NK-92 (cell line): Measurements from ENCODE around the gene LMCD1.
"Not testable (repeated sequence)": the region's sequence is repeated elsewhere in the genome, so short reads cannot be mapped to it uniquely, and the experiment has no call there.

Experiments
- DNase-seq: peaks from one replicate; lab custom pipeline; 2025; ENCODE audit not compliant: unreplicated experiment; lab: John Stamatoyannopoulos, UW

The LMCD1 gene

GRCh38 chr3:8580434-8580833 is 78.8 kb downstream of the LMCD1 start:
- DNase-seq: not testable (repeated sequence)

DNA sequence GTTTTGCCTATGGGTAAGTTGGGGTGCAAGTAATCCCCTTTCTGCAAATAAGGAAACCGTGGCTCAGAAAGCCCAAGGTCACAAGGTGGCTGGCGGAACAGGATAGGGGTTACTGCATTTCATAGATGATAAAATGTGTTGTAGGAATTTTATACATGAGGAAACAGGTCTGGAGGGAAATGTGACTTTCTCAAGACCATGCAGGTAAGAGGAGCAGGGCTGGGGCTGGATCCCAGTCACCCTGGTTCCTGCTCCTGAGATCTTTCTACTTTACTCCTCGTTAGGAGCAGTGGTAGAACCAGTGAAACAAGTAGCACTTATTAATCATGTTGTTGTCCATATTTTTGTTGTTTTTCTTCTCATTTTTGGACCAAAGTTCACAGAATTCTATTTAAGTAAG is 79.8 kb downstream of the LMCD1 start:
- no peak for DNase-seq

DNA sequence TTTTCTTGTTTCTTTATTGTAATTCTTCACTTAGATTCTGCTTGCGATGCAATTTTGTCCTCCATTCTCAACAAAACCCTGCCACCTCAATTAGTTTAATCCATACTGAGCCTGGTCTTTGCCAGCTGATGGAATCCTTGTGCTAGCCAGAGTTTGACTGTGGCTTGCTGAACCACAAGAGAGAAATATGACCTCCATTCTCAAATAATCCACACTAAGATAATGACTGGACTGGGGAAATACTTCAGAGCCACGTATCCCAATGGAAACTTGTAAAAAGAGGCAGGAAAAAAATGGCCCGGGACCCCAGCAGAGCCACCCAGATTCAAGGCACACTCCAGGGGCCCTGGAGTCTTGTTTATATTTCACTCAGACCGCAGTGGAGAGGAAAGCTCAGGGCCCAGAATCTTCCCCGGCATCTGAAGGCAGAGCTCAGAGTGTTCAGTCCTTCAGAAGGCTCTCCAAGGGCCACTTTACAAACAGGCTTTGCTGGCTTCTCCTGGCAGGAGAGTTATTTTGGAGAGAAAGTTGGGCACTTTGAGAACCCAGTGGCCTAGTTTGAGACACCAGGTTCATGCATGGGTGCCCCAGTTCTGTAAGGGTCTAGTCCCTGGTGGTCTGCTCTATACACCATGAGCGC is 80.3 kb downstream of the LMCD1 start:
- DNase-seq: no peak

- no peak for DNase-seq
Measured at GRCh38 chr3:8584661-8585060, 83.0 kb downstream of the LMCD1 start.

- DNase-seq: no peak
Measured at GRCh38 chr3:8589880-8590556, 88.4 kb downstream of the LMCD1 start.

- DNase-seq: no peak
Measured at GRCh38 chr3:8593021-8593827, 91.6 kb downstream of the LMCD1 start.

- no peak for DNase-seq
Measured at GRCh38 chr3:8595252-8595651, 93.6 kb downstream of the LMCD1 start.

DNA sequence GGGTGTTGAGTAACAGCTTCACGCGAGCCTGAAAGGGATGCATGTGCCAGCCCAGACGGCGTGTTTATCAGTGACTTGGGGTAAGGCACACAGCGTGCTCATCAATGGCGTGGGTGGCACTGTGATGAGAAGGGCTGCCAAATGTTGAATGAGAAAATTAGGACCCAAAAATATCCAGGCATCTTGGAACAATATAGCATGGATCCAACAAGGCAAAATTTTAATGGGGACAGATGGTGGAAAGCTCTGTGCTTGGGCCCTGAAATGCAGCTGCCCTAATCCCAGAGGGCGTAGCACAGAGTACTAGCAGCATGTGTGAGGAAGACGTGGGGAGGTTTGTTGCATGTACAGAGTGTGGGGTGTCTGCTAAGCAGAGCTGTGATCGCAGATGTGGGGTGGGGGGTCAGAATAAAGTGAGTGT is 94.1 kb downstream of the LMCD1 start:
- DNase-seq: no peak

- no peak for DNase-seq
Measured at GRCh38 chr3:8596321-8597218, 94.9 kb downstream of the LMCD1 start.

GRCh38 chr3:8597219-8597853 is 95.7 kb downstream of the LMCD1 start:
- DNase-seq: no peak

GRCh38 chr3:8599146-8599545 is 97.5 kb downstream of the LMCD1 start:
- no peak for DNase-seq

DNA sequence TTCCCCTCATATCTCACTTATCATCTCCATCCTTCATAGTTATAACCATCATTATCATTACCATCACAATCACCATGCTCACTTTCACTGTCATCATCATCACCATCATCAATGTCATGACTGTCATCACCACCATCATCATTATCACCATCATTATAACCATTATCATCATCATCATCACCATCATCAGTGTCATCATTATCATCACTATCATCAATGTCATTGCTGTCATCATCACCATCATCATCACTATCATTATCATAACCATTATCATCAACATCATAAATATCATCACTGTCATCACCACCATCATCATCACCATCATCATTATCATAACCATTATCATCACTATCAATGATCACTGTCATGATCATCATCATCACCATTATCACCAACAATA is 98.8 kb downstream of the LMCD1 start:
- no peak for DNase-seq

DNA sequence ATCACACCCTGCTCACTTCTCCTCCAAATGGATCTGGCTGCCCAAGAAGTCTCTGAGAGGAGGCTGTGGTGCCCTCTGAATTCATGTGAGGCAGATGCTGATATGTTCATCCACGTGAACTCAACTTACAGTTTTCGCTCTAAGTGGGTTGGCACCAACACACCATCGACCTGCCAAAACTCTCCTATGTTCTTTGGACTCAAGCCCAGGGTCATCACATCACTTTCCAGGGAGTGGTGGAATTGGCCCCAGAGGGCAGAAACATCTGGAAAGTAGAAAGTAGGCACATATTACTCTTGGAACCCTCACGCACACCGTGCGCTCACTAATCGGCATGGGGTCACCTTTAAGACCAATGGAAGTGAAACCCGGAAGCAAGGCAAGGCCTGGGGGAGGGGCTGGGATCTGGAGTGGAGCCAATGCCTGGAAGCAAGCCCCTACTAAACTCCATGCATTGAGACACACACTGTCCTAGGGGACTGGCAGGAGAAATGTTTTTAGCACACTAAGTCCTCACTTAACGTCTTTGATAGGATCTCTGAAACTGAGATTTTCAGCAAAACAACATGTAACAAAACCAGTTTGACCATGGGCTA is 101.6 kb downstream of the LMCD1 start:
- no peak for DNase-seq

GRCh38 chr3:8604006-8604405 is 102.4 kb downstream of the LMCD1 start:
- no peak for DNase-seq

DNA sequence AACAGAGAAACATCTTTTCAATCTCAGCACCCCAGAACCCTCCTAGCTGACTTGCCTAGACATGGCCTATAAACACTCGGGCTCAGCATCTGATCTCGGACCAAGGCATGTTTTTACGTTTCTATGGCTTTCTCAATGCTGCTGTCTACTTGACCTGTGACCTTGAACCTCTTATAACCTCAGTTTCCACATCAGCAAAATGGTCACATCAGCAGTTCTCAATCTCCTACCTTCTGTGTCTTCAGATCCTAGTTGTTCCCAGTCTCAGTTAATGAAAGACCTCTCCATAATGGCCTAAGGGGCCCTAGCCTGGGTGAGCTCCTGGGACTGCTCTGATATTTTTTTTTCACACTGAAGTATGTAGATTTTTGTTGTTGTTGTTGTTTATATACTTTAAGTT is 103.4 kb downstream of the LMCD1 start:
- no peak for DNase-seq

GRCh38 chr3:8606701-8607231 is 105.1 kb downstream of the LMCD1 start:
- DNase-seq: no peak

DNA sequence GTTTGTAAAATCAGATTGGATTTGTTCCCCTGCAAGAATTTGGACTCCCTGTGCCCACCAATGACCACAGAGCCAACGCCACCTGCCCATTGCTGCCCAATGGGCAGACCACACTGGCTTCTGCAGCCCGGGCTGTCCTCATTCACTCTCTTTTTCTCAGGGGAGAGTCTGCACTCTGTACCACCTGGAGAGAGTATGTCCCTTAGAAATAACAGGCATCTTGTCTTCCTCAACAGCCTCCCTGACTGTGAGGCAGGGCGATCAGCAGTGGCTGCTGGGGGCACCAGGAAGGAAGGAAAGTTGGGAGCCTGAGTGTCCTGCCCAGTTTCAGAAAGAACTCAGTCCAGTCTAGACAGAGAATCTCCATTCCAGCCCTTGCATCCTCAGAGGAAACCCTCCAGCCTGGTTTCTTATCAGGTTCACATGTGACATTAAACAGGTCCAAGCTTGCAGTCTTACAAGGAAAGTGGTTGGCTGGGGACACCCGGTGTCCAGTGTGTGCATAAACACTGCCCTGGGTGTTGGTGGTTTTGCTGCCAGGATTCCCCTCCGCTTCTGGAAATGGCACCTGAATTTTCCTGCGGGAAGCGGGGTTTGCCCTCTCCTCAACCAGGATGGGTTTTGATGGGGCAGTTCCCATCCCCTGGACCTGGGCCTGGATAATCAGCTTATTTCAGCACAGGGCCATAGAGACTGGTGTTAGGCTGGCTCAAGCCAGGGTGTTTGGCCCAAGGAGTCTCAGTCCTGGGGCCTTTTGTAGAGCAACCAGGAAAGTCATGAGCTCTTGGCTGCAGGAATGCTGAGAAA is 105.8 kb downstream of the LMCD1 start:
- no peak for DNase-seq

DNA sequence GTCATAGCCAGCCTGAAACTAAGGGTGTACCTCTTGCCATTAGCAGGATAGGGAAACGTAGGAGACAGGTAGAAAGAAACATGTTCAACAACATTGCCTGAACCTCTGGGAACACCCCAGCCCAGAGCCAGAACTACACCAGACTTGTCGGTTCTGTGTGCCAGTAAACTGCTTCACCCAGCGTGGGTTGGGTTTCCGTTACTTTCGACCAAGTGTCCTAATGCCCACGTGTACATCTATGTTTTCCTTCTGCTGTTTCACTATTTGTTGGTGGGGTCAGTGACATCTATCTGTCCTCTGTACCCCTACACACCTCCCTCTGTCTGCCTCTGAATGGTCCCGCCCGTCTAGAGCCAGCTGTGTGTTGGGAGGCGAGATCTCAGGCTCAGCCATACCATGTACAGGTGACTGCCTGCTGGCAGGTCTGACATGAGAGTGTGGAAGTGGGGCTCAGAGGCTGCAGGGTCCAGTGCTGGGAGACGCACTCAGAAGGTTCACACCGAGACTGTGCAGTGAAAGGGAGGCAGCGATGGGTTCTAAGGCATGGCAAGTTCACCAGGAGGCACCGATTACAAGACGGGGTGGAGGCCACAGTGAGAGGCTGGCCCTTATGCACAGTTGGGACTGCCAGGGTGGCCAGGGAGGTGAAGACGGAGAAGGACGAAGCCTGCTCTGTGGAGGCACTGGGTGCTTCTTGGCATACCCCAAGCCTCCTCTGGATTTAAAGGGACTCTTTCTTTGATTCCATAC is 106.6 kb downstream of the LMCD1 start:
- DNase-seq: no peak
